GM12891 (cell line): ENCODE measurements around the gene NDUFB6.

Experiments used
- PAX5 ChIP-seq: IDR thresholded peaks from 2 replicates; pipeline ENCODE4 v1.6.1; 2011; ENCODE audit warnings: low read length, moderate library complexity, mild to moderate bottlenecking; ENCODE audit not compliant: insufficient read depth, severe bottlenecking
- POLR2A ChIP-seq: IDR thresholded peaks from 2 replicates; pipeline ENCODE4 v1.6.1; 2011; ENCODE audit warnings: low read depth, low read length, control low read depth
- POLR2AphosphoS5 ChIP-seq: IDR thresholded peaks from 2 replicates; pipeline ENCODE4 v1.6.1; 2011; ENCODE audit warnings: low read depth, low read length, control low read depth
- POU2F2 ChIP-seq: IDR thresholded peaks from 2 replicates; pipeline ENCODE4 v1.6.1; 2011; ENCODE audit warnings: low read depth, mild to moderate bottlenecking, control low read depth, low read length, moderate library complexity
- SPI1 ChIP-seq: IDR thresholded peaks from 2 replicates; pipeline ENCODE4 v1.6.1; 2011; ENCODE audit warnings: low read depth, low read length, control low read depth
- TAF1 ChIP-seq: IDR thresholded peaks from 2 replicates; pipeline ENCODE4 v1.6.1; 2011; ENCODE audit warnings: low read depth, low read length, control low read depth

- TF ChIP-seq POLR2AphosphoS5 = no peak
- no peak for TF ChIP-seq POLR2A
- TF ChIP-seq TAF1 = no peak
- TF ChIP-seq SPI1 = no peak
- no peak for TF ChIP-seq POU2F2
- TF ChIP-seq PAX5 = no peak
Observed at GRCh38 chr9:32525709-32526030, 47.3 kb downstream of the NDUFB6 start.
